Stimulated activated CD8-positive, alpha-beta memory T cell treated with anti-CD3 and anti-CD28 coated beads, Interleukin-15, amount 100 ng/mL, for 4 hours (primary cell): Measurements from ENCODE around the gene KBTBD12.

Experiments used
- DNase-seq, 2 donors: peaks; one replicate each; pipeline ENCODE4 v3.0.0-alpha.2; 2020; ENCODE audit warnings: low read depth in 2 of 2

Gene KBTBD12

GRCh38 chr3:128012050-128012449 lies 97.0 kb downstream of the KBTBD12 start:
- no peak for DNase-seq

GRCh38 chr3:128014548-128014947 lies 99.5 kb downstream of the KBTBD12 start:
- DNase-seq, result no peak

- no peak for DNase-seq
Measured at GRCh38 chr3:128016502-128016901, 101.5 kb downstream of the KBTBD12 start.

DNA sequence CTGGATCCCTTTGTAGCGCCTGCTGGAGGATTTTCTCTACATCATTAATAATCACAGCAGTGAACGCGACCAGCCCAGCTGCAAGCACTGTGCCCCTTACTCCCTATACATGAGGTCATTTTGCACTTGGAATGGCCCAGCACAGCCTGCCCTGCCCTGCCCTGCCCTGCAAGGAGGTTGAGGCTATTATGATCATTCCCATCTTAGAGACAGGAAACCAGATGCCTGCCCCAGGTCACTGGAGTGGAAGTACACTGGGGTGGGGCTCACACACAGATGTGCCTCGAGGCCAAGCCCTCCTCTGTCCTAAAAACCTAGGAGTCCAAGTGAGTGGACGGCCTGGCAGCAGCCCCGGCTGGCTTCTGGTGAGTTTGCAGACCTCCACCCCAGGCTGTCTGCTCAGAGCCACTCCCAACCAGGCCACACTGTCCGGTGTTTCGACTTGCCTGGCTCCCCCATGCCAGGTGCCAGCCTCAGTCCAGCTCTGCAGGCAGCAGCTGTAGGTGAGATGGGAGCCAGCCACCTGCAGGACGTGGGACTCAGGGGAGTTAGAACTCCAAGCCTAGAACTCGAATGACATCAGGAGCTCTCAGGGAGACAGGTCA lies 106.8 kb downstream of the KBTBD12 start:
- no peak for DNase-seq

- DNase-seq, result no peak
Measured at GRCh38 chr3:128033102-128033501, 118.1 kb downstream of the KBTBD12 start.

DNA sequence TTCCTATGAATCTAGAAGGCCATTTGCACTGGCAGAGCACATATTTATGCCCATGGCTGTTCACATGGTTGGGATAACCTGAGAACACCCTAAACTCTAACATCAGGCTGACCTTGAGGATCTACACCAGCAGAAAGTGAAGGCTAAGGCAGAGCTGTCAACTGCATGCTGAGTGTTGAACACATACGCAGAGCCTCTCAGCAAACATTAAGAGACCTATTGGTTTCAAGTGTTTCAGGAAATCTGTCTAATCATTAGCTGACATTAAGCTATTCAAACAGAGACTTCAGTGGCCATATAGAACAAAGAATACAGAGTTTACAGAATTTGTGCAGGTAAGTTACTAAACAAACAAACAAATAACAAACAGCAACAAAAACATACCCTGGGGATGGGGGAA lies 121.1 kb downstream of the KBTBD12 start:
- DNase-seq, result no peak
